Measurements from ENCODE around the gene EPHB6.

EPHB6 gene

GRCh38 chr7:142904128-142904527, 49.3 kb downstream of the EPHB6 start:
- no peak for DNase-seq (ENCODE audit: low read depth)
- TF ChIP-seq CTCF (conservative IDR thresholded peaks at IDR 0.05; ENCODE audit: low read length), result no peak
- H3K4me3 ChIP-seq (ENCODE audit: low read length), result no peak overlapping the region

GRCh38 chr7:142905759-142906158, 50.9 kb downstream of the EPHB6 start:
- H3K4me3 ChIP-seq (ENCODE audit: low read length), result no peak overlapping the region
- no peak for TF ChIP-seq CTCF (conservative IDR thresholded peaks at IDR 0.05; ENCODE audit: low read length)
- DNase-seq (ENCODE audit: low read depth), result no peak

- TF ChIP-seq CTCF (conservative IDR thresholded peaks at IDR 0.05; ENCODE audit: low read length), result no peak
- DNase-seq (ENCODE audit: low read depth), result no peak
- H3K4me3 ChIP-seq (ENCODE audit: low read length), result no peak overlapping the region
These were observed 51.8 kb downstream of the EPHB6 start for GRCh38 chr7:142906643-142907042.

- no peak for DNase-seq (ENCODE audit: low read depth)
- no peak overlapping the region for H3K4me3 ChIP-seq (ENCODE audit: low read length)
- no peak for TF ChIP-seq CTCF (conservative IDR thresholded peaks at IDR 0.05; ENCODE audit: low read length)
These were observed 53.4 kb downstream of the EPHB6 start for GRCh38 chr7:142908290-142908689.

- TF ChIP-seq CTCF (conservative IDR thresholded peaks at IDR 0.05; ENCODE audit: low read length), result peak; percentile 38
- no peak overlapping the region for H3K4me3 ChIP-seq (ENCODE audit: low read length)
- DNase-seq (ENCODE audit: low read depth), result peak; percentile 6
These were observed 54.3 kb downstream of the EPHB6 start for GRCh38 chr7:142908921-142909890.

- no peak for TF ChIP-seq CTCF (conservative IDR thresholded peaks at IDR 0.05; ENCODE audit: low read length)
- H3K4me3 ChIP-seq (ENCODE audit: low read length), result no peak overlapping the region
- DNase-seq (ENCODE audit: low read depth), result no peak
These were observed 55.2 kb downstream of the EPHB6 start for GRCh38 chr7:142910031-142910433.

GRCh38 chr7:142910481-142910880, 55.6 kb downstream of the EPHB6 start:
- H3K4me3 ChIP-seq (ENCODE audit: low read length), result no peak overlapping the region
- no peak for DNase-seq (ENCODE audit: low read depth)
- no peak for TF ChIP-seq CTCF (conservative IDR thresholded peaks at IDR 0.05; ENCODE audit: low read length)
